ENCODE results near the gene KITLG. TPM values are rescaled to one million over a fixed set of nuclear protein-coding genes. Genes with fewer than 3 reads are reported as not detected.

KITLG gene
- total and polyA plus RNA-seq, 4 donors = 0.39 to 3.0 (median 0.86) TPM

- TF ChIP-seq NR2F2 (IDR thresholded peaks at IDR 0.05) = no peak
- no peak for TF ChIP-seq SP1 (IDR thresholded peaks at IDR 0.05)
- no peak for TF ChIP-seq EGR1 (IDR thresholded peaks at IDR 0.05; ENCODE audit: low read depth in 2 of 2)
- TF ChIP-seq CTCF (IDR thresholded peaks at IDR 0.05; ENCODE audit: low read depth, low read length, missing input control) = no peak
- TF ChIP-seq GABPA (IDR thresholded peaks at IDR 0.05 in 1 of 2, conservative IDR thresholded peaks at IDR 0.05 in 1 of 2) = no peak
- TF ChIP-seq RXRA (IDR thresholded peaks at IDR 0.05) = no peak
- no peak for TF ChIP-seq ZBTB33 (IDR thresholded peaks at IDR 0.05)
- no peak for TF ChIP-seq YY1 (IDR thresholded peaks at IDR 0.05)
- TF ChIP-seq MAX (IDR thresholded peaks at IDR 0.05) = no peak
- no peak for TF ChIP-seq HNF4G (IDR thresholded peaks at IDR 0.05)
- TF ChIP-seq REST (IDR thresholded peaks at IDR 0.05) = no peak
- TF ChIP-seq TAF1 (conservative IDR thresholded peaks at IDR 0.05) = no peak
- TF ChIP-seq HNF4A (conservative IDR thresholded peaks at IDR 0.05) = no peak
- no peak for TF ChIP-seq FOXA1 (IDR thresholded peaks at IDR 0.05)
- TF ChIP-seq JUND (IDR thresholded peaks at IDR 0.05) = no peak
- no peak for TF ChIP-seq RAD21 (IDR thresholded peaks at IDR 0.05)
- TF ChIP-seq FOXA2 (IDR thresholded peaks at IDR 0.05) = no peak
- TF ChIP-seq ATF3 (IDR thresholded peaks at IDR 0.05) = no peak
- no peaks in the 10 kb centered on the region for H3K9me3 ChIP-seq (ENCODE audit: control insufficient read depth in 4 of 4, low read length in 3 of 4)
- no peaks in the 10 kb centered on the region for H3K36me3 ChIP-seq (ENCODE audit: control insufficient read depth in 4 of 4, insufficient read depth in 3 of 4, low read depth in 1 of 4, low read length in 3 of 4)
- H3K27me3 ChIP-seq (ENCODE audit: control insufficient read depth in 4 of 4, insufficient read depth in 4 of 4, low read length in 3 of 4) = no peaks in the 10 kb centered on the region
- no peaks in the 10 kb centered on the region for H3K4me1 ChIP-seq (ENCODE audit: control insufficient read depth in 4 of 4, insufficient read depth in 4 of 4, low read length in 3 of 4)
- no peak overlapping the region for H3K9ac ChIP-seq (ENCODE audit: low read depth in 1 of 2, low read length in 2 of 2)
- DNase-seq (ENCODE audit: low spot score) = no peak
- WGBS = 92% methylated on average over 2 of the region's 2 CpGs
- no peak overlapping the region for H3K4me3 ChIP-seq (ENCODE audit: low read depth in 1 of 3, low read length in 3 of 3)
- no peak overlapping the region for H3K27ac ChIP-seq (ENCODE audit: low read depth in 1 of 2, low read length in 2 of 2)
Observed at GRCh38 chr12:88505696-88506095, 74.6 kb downstream of the KITLG start.
